A549 (cell line): Measurements from ENCODE around the gene UNC13C. TPM values are rescaled to one million over a fixed set of nuclear protein-coding genes. Genes with fewer than 3 reads are reported as not detected.

Experiments
- ATAC-seq, 2 experiments: fragments of 200-7000 bp in 1 of 2; fragments of >200 bp in 1 of 2; cut with Nextera tagmentation in 1 of 2; cut with Tn5 transposase in 1 of 2; 3 replicates each; pipeline versions ENCODE4 v1.8.0 to v1.9.1; 2018 to 2020; ENCODE audit warnings: mild to moderate bottlenecking in 1 of 2, moderate library complexity in 1 of 2
- CTCF ChIA-PET: fragments of 300-600 bp; sonication (Branson Sonifier 250); formaldehyde crosslinking; extraction: SDS; loops from one replicate; lab custom pipeline; 2021; ENCODE audit warnings: antibody characterized with exemption, inconsistent platforms; lab: Yijun Ruan, JAX
- POLR2A ChIA-PET: fragments of 350-600 bp; formaldehyde crosslinking; extraction: SDS; loops from one replicate; lab custom pipeline; 2021; ENCODE audit warnings: antibody characterized with exemption, inconsistent platforms; lab: Yijun Ruan, JAX
- DNase-seq, 2 experiments: peaks; one replicate each; pipeline versions ENCODE4 v3.0.0 to v3.0.0-alpha.2; 2011 to 2016; ENCODE audit warnings: low read depth in 1 of 2, low spot score in 1 of 2
- FAIRE-seq: peaks from 2 replicates; lab custom pipeline; 2011; peaks lifted over from hg19 to GRCh38; lab: Jason Lieb, UNC
- H3K27ac ChIP-seq, 2 experiments: fragments of >200 bp; sonication (Bioruptor Twin); formaldehyde crosslinking; 3 replicates each; pipeline ENCODE4 v1.5.1; 2016 to 2017
- H3K4me1 ChIP-seq: fragments of >200 bp; sonication (Bioruptor Twin); formaldehyde crosslinking; 3 replicates; pipeline ENCODE4 v1.6.1; 2016
- H3K4me2 ChIP-seq: fragments of >200 bp; sonication (Bioruptor Twin); formaldehyde crosslinking; 3 replicates; pipeline ENCODE4 v1.6.1; 2016
- H3K4me3 ChIP-seq: fragments of >200 bp; sonication (Bioruptor Twin); formaldehyde crosslinking; 3 replicates; pipeline ENCODE4 v1.5.1; 2016
- H3K9me3 ChIP-seq: fragments of >200 bp; sonication (Bioruptor Twin); formaldehyde crosslinking; 3 replicates; pipeline ENCODE4 v1.6.1; 2016
- CBX8 ChIP-seq: fragments of 200-600 bp; sonication (generic); IDR thresholded peaks from 2 replicates; pipeline ENCODE4 v1.6.1; 2016
- CHD4 ChIP-seq: fragments of 200-600 bp; sonication (generic); IDR thresholded peaks from 2 replicates; pipeline ENCODE4 v1.6.1; 2016; ENCODE audit warnings: antibody characterized with exemption, mild to moderate bottlenecking, borderline replicate concordance
- EHF ChIP-seq: fragments of 250-450 bp; sonication (Bioruptor Pico); IDR thresholded peaks from 2 replicates; pipeline ENCODE4 v1.5.0; 2020; ENCODE audit warnings: mild to moderate bottlenecking
- EP300 ChIP-seq, 2 experiments: fragments of >200 bp; sonication (Bioruptor Twin); formaldehyde crosslinking; IDR thresholded peaks; 2 replicates in 1 of 2; 3 replicates in 1 of 2; pipeline ENCODE4 v1.6.1; 2016 to 2017
- FOSB ChIP-seq: fragments of 250-450 bp; sonication (Bioruptor Pico); IDR thresholded peaks from 2 replicates; pipeline ENCODE4 v1.5.0; 2020; ENCODE audit warnings: mild to moderate bottlenecking, moderate library complexity
- FOXS1 ChIP-seq: fragments of 250-450 bp; sonication (Bioruptor Pico); IDR thresholded peaks from 2 replicates; pipeline ENCODE4 v1.5.0; 2020; ENCODE audit warnings: mild to moderate bottlenecking, moderate library complexity
- HDAC2 ChIP-seq: fragments of 200-600 bp; sonication (generic); IDR thresholded peaks from 2 replicates; pipeline ENCODE4 v1.6.1; 2016
- JUN ChIP-seq, 2 experiments: fragments of >200 bp; sonication (Bioruptor Twin); formaldehyde crosslinking; IDR thresholded peaks; 2 replicates in 1 of 2; 3 replicates in 1 of 2; pipeline ENCODE4 v1.6.1; 2016 to 2017
- KDM1A ChIP-seq: fragments of 200-600 bp; sonication (generic); IDR thresholded peaks from 2 replicates; pipeline ENCODE4 v1.6.1; 2016; ENCODE audit warnings: low read depth, mild to moderate bottlenecking
- MAZ ChIP-seq: fragments of 150-350 bp; IDR thresholded peaks from 2 replicates; pipeline ENCODE4 v1.6.1; 2014; ENCODE audit warnings: antibody characterized with exemption, low read depth, low read length, borderline replicate concordance
- NR3C1 ChIP-seq: fragments of >200 bp; sonication (Bioruptor Twin); formaldehyde crosslinking; IDR thresholded peaks from 3 replicates; pipeline ENCODE4 v1.6.1; 2017
- RAD21 ChIP-seq, 2 experiments: fragments of >200 bp in 1 of 2; sonication (Bioruptor Twin) in 1 of 2; formaldehyde crosslinking in 1 of 2; IDR thresholded peaks in 1 of 2; conservative IDR thresholded peaks in 1 of 2; 2 replicates in 1 of 2; 3 replicates in 1 of 2; pipeline ENCODE4 v1.6.1; 2012 to 2018; ENCODE audit warnings: inconsistent platforms in 1 of 2
- RCOR1 ChIP-seq: fragments of 150-350 bp; IDR thresholded peaks from 2 replicates; pipeline ENCODE4 v1.6.1; 2014; ENCODE audit warnings: antibody characterized with exemption, low read length, low read depth
- SMC3 ChIP-seq: fragments of >200 bp; sonication (Bioruptor Twin); formaldehyde crosslinking; IDR thresholded peaks from 3 replicates; pipeline ENCODE4 v1.6.1; 2018; ENCODE audit warnings: inconsistent platforms
- ZC3H11A ChIP-seq: fragments of 450-650 bp; IDR thresholded peaks from 2 replicates; pipeline ENCODE4 v1.6.1; 2014; ENCODE audit warnings: antibody characterized with exemption, mild to moderate bottlenecking
- ZFP36 ChIP-seq: fragments of 450-650 bp; IDR thresholded peaks from 2 replicates; pipeline ENCODE4 v1.6.1; 2014; ENCODE audit warnings: borderline replicate concordance; ENCODE audit not compliant: partially characterized antibody
- ZSCAN20 ChIP-seq: fragments of 250-450 bp; sonication (Bioruptor Pico); IDR thresholded peaks from 2 replicates; pipeline ENCODE4 v1.8.0; 2022; ENCODE audit warnings: mild to moderate bottlenecking, moderate library complexity
- WGBS: methylation state at CpG from one replicate; pipeline ENCODE4 v1.1.6; 2017; ENCODE audit errors: missing lambda C conversion rate; 5-methylcytosine and 5-hydroxymethylcytosine counted together
- polyA plus RNA-seq, 4 experiments: library from polyadenylated mRNA; depleted of rRNA in 3 of 4; stranded (reverse); fragments of >200 nt; fragmentation: RNase III in 1 of 4; extraction: RNeasy Plus Mini Kit Qiagen cat#74134 plus additional on column Dnase treatment in 1 of 4; gene quantifications; 2 replicates in 3 of 4; 3 replicates in 1 of 4; pipeline ENCODE4 v1.2.3, GENCODE V29; 2011 to 2017
- TF ChIP-seq, protein P1 (sequence below): fragments of 450-650 bp; IDR thresholded peaks from 2 replicates; pipeline ENCODE4 v1.6.1; 2014; ENCODE audit warnings: antibody characterized with exemption
- TF ChIP-seq, protein P2 (sequence below): IDR thresholded peaks from 2 replicates; pipeline ENCODE4 v1.6.1; 2012
- TF ChIP-seq, protein P3 (sequence below): fragments of >200 bp; sonication (Bioruptor Twin); formaldehyde crosslinking; IDR thresholded peaks from 3 replicates; pipeline ENCODE4 v1.6.1; 2016
- TF ChIP-seq, protein P4 (sequence below): fragments of 250-450 bp; sonication (Bioruptor Pico); IDR thresholded peaks from 2 replicates; pipeline ENCODE4 v1.5.0; 2020; ENCODE audit warnings: low read depth, mild to moderate bottlenecking, moderate library complexity

The UNC13C gene
- polyA plus RNA-seq, 2 of the 4 experiments (the other 2 are of a cell fraction), result 0.01 to 0.04 TPM

DNA sequence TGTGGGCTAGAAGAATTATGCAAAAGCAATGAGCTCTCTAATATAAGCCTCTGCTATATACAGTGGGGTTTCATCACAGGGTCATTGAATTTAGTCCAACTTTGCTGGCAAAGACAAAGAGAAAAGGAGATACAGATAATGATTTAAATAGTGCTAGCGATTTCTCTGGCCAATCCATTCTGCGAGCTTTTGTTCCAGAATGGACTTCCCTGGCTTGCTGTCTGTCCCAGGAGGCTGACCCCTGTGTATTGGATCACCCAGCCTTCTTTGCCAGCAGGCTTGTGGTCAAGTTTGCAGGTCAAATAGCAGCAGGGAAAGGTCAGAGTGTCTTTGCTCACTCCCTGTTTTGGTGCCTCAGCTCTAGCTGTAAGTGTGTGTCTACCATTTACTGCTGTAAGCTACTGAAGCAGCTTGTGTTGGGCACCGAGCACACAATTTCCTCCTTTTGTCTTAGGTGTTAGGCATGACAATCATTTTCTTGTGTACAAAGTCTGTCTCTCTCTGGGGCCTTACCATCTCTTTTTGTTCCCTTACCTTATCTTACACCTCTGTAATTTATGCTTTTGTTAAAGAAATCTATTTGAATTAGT is 55.7 kb downstream of the UNC13C start:
- no peak for FAIRE-seq
- Histone ChIP-seq H3K4me1 (no peaks in the 10 kb centered on the region), H3K4me3 (no peak overlapping the region), H3K9me3 (no peaks in the 10 kb centered on the region), H3K27ac (no peak overlapping the region), H3K4me2 (no peak overlapping the region)
- POLR2A ChIA-PET, result no interaction called here
- CTCF ChIA-PET, result no interaction called here
- TF ChIP-seq, protein P1, sequence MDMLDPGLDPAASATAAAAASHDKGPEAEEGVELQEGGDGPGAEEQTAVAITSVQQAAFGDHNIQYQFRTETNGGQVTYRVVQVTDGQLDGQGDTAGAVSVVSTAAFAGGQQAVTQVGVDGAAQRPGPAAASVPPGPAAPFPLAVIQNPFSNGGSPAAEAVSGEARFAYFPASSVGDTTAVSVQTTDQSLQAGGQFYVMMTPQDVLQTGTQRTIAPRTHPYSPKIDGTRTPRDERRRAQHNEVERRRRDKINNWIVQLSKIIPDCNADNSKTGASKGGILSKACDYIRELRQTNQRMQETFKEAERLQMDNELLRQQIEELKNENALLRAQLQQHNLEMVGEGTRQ, result no peak
- TF ChIP-seq FOXS1 (no peak), FOSB (CRISPR knock-in tag) (no peak), EHF (CRISPR knock-in tag) (no peak), ZC3H11A (no peak), JUN (IDR thresholded peaks at IDR 0.05) (no peak), CHD4 (no peak), SMC3 (no peak), KDM1A (no peak)
- TF ChIP-seq, protein P2, sequence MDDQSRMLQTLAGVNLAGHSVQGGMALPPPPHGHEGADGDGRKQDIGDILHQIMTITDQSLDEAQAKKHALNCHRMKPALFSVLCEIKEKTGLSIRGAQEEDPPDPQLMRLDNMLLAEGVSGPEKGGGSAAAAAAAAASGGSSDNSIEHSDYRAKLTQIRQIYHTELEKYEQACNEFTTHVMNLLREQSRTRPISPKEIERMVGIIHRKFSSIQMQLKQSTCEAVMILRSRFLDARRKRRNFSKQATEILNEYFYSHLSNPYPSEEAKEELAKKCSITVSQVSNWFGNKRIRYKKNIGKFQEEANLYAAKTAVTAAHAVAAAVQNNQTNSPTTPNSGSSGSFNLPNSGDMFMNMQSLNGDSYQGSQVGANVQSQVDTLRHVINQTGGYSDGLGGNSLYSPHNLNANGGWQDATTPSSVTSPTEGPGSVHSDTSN, result no peak
- TF ChIP-seq, protein P3, sequence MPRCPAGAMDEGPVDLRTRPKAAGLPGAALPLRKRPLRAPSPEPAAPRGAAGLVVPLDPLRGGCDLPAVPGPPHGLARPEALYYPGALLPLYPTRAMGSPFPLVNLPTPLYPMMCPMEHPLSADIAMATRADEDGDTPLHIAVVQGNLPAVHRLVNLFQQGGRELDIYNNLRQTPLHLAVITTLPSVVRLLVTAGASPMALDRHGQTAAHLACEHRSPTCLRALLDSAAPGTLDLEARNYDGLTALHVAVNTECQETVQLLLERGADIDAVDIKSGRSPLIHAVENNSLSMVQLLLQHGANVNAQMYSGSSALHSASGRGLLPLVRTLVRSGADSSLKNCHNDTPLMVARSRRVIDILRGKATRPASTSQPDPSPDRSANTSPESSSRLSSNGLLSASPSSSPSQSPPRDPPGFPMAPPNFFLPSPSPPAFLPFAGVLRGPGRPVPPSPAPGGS, result no peak
- DNase-seq, result no peak
- WGBS, result 23% methylated on average over 3 of the region's 3 CpGs
- ATAC-seq, result no peak

DNA sequence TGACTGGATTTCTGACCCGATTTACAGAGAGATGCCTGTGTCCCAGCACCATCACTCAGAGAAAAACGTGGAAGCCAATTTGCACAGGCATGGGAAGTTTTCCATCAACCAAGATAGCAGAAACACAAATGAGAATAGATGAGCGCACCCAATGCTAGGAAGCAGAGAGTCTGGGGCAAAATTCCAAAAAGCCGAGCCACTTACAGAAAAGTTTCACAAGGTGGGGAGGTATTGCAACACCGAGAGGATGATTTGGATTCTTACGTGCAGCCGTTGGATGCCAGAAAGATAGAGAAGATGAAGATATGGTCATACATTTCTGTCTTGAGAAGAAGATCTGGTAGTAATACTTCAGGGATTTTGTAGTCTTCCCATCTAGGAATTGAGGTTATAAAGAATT is 57.4 kb downstream of the UNC13C start:
- no peak for TF ChIP-seq ZSCAN20 (CRISPR knock-in tag)
- TF ChIP-seq, protein P4, sequence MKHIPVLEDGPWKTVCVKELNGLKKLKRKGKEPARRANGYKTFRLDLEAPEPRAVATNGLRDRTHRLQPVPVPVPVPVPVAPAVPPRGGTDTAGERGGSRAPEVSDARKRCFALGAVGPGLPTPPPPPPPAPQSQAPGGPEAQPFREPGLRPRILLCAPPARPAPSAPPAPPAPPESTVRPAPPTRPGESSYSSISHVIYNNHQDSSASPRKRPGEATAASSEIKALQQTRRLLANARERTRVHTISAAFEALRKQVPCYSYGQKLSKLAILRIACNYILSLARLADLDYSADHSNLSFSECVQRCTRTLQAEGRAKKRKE (CRISPR knock-in tag), result no peak
- no peak for TF ChIP-seq ZFP36
- TF ChIP-seq, all 56 proteins: peak for 0
- 41% methylated on average over 7 of the region's 7 CpGs for WGBS
- ChIA-PET POLR2A (no interaction called here), CTCF (interaction anchor here (0.6 kb wide), 1 partner anchor 262 kb away, joined by 3 read pairs; no protein-coding TSS in a partner anchor)
- H3K4me1 ChIP-seq, result no peaks in the 10 kb centered on the region
- no peak overlapping the region for H3K27ac ChIP-seq
- H3K4me3 ChIP-seq, result no peak overlapping the region
- FAIRE-seq (no peak), ATAC-seq (no peak), DNase-seq (no peak)
- H3K4me2 ChIP-seq, result no peak overlapping the region
- H3K9me3 ChIP-seq, result no peaks in the 10 kb centered on the region

DNA sequence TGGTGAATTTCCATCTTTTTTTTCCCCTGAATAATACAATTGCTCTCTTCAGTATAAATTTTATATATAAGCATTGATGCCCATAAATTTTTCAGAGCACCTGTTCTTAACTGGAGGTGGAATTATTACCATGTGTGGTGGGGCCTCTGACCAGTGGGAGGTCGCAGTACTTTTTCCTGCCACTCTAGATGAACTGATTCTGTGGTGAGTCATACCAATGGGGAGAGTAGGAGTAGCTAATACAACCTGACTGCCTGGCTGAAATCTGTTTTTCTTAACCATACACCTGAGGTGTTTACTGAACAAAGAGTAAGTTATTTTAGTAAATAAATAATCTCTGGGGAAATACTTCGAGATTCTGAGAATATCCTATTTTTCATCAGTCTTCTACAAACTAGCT is 67.2 kb downstream of the UNC13C start:
- CTCF ChIA-PET, result no interaction called here
- no peak for ATAC-seq
- H3K4me3 ChIP-seq, result no peak overlapping the region
- WGBS, result 12% methylated on average over 2 of the region's 2 CpGs
- TF ChIP-seq CBX8, result no peak
- no peak for TF ChIP-seq MAZ
- no peak for TF ChIP-seq RAD21 (conservative IDR thresholded peaks at IDR 0.05 in 1 of 2, IDR thresholded peaks at IDR 0.05 in 1 of 2)
- no peak for TF ChIP-seq EP300 (IDR thresholded peaks at IDR 0.05)
- TF ChIP-seq NR3C1, result no peak
- no peak for TF ChIP-seq RCOR1
- TF ChIP-seq ZSCAN20 (CRISPR knock-in tag), result no peak
- TF ChIP-seq HDAC2, result no peak
- TF ChIP-seq, all 56 proteins: peak for 0
- Histone ChIP-seq H3K4me1 (no peaks in the 10 kb centered on the region), H3K27ac (no peak overlapping the region), H3K9me3 (no peaks in the 10 kb centered on the region), H3K4me2 (no peak overlapping the region)
- FAIRE-seq (no peak), DNase-seq (no peak)
- POLR2A ChIA-PET, result no interaction called here
